Mesenchymal stem cell (in vitro differentiated cells and primary cell): Measurements from ENCODE around the gene CACNA1C.

ENCODE experiments used
- DNase-seq: peaks from one replicate; pipeline ENCODE4 v3.0.0-alpha.2; 2013
- H2AFZ ChIP-seq: one replicate; pipeline ENCODE4 v1.6.1; 2013; ENCODE audit warnings: low read depth, mild to moderate bottlenecking, control low read depth, inconsistent platforms, low read length, moderate library complexity
- H2AK5ac ChIP-seq: 2 replicates; pipeline ENCODE4 v1.6.1; 2013; ENCODE audit warnings: low read length, moderate library complexity, mild to moderate bottlenecking, inconsistent platforms; ENCODE audit not compliant: severe bottlenecking
- H2BK120ac ChIP-seq: one replicate; pipeline ENCODE4 v1.6.1; 2013; ENCODE audit warnings: low read depth, mild to moderate bottlenecking, inconsistent platforms, low read length, moderate library complexity
- H2BK12ac ChIP-seq, 2 experiments: one replicate each; pipeline ENCODE4 v1.6.1; 2013; ENCODE audit warnings: inconsistent platforms in 2 of 2, low read length in 2 of 2, mild to moderate bottlenecking in 2 of 2, moderate library complexity in 2 of 2, control low read depth in 1 of 2
- H2BK15ac ChIP-seq: one replicate; pipeline ENCODE4 v1.6.1; 2013; ENCODE audit warnings: mild to moderate bottlenecking, low read depth, inconsistent platforms; ENCODE audit not compliant: poor library complexity, severe bottlenecking
- H2BK5ac ChIP-seq: 2 replicates; pipeline ENCODE4 v1.6.1; 2013; ENCODE audit warnings: low read depth, mild to moderate bottlenecking, low read length, control low read depth, inconsistent platforms; ENCODE audit not compliant: poor library complexity, severe bottlenecking
- H3K14ac ChIP-seq, 2 experiments: one replicate each; pipeline ENCODE4 v1.6.1; 2013; ENCODE audit warnings: inconsistent platforms in 2 of 2, low read length in 2 of 2, control low read depth in 1 of 2, mild to moderate bottlenecking in 1 of 2, moderate library complexity in 1 of 2
- H3K18ac ChIP-seq, 2 experiments: one replicate each; pipeline ENCODE4 v1.6.1; 2013; ENCODE audit warnings: inconsistent platforms in 2 of 2, low read length in 2 of 2, control low read depth in 1 of 2, low read depth in 1 of 2, mild to moderate bottlenecking in 1 of 2
- H3K23ac ChIP-seq, 2 experiments: one replicate each; pipeline ENCODE4 v1.6.1; 2013; ENCODE audit warnings: inconsistent platforms in 2 of 2, low read length in 2 of 2, mild to moderate bottlenecking in 2 of 2, moderate library complexity in 2 of 2, control low read depth in 1 of 2
- H3K27ac ChIP-seq: 2 replicates; pipeline ENCODE4 v1.5.1; 2013; ENCODE audit warnings: mild to moderate bottlenecking, moderate library complexity, low read length, control low read depth, inconsistent platforms; ENCODE audit not compliant: poor library complexity, severe bottlenecking
- H3K27me3 ChIP-seq, 2 experiments: 2 replicates each; pipeline versions ENCODE4 v1.6.1 to v1.7.0; 2013; ENCODE audit warnings: low read length in 2 of 2, mild to moderate bottlenecking in 2 of 2, moderate library complexity in 2 of 2, control low read depth in 1 of 2, inconsistent platforms in 1 of 2; ENCODE audit not compliant: control insufficient read depth in 1 of 2, insufficient read depth in 1 of 2
- H3K36me3 ChIP-seq, 2 experiments: 2 replicates each; pipeline versions ENCODE4 v1.6.1 to v1.7.0; 2013; ENCODE audit warnings: low read length in 2 of 2, control low read depth in 1 of 2, inconsistent platforms in 1 of 2, low read depth in 1 of 2, mild to moderate bottlenecking in 1 of 2; ENCODE audit not compliant: insufficient read depth in 2 of 2, control insufficient read depth in 1 of 2
- H3K4ac ChIP-seq, 2 experiments: one replicate each; pipeline ENCODE4 v1.6.1; 2013; ENCODE audit warnings: inconsistent platforms in 2 of 2, low read length in 2 of 2, mild to moderate bottlenecking in 2 of 2, moderate library complexity in 2 of 2, control low read depth in 1 of 2, low read depth in 1 of 2
- H3K4me1 ChIP-seq: 2 replicates; pipeline ENCODE4 v1.6.1; 2013; ENCODE audit warnings: low read depth, low read length, control low read depth; ENCODE audit not compliant: control insufficient read depth, insufficient read depth
- H3K4me2 ChIP-seq: 2 replicates; pipeline ENCODE4 v1.6.1; 2013; ENCODE audit warnings: low read length, mild to moderate bottlenecking, inconsistent platforms; ENCODE audit not compliant: poor library complexity, severe bottlenecking
- H3K4me3 ChIP-seq, 2 experiments: 2 replicates each; pipeline versions ENCODE4 v1.5.1 to v1.7.0; 2013; ENCODE audit warnings: low read length in 2 of 2, mild to moderate bottlenecking in 2 of 2, control low read depth in 1 of 2, low read depth in 1 of 2; ENCODE audit not compliant: insufficient read depth in 1 of 2
- H3K79me1 ChIP-seq: replicated peaks from 2 replicates; pipeline ENCODE4 v1.6.1; 2013; ENCODE audit warnings: mild to moderate bottlenecking, control low read depth, low read length, inconsistent platforms; ENCODE audit not compliant: poor library complexity, severe bottlenecking
- H3K9ac ChIP-seq: 2 replicates; pipeline ENCODE4 v1.7.0; 2013; ENCODE audit warnings: mild to moderate bottlenecking, low read length, moderate library complexity
- H3K9me3 ChIP-seq: 2 replicates; pipeline ENCODE4 v1.7.0; 2013; ENCODE audit warnings: mild to moderate bottlenecking, low read length; ENCODE audit not compliant: control insufficient read depth
- H4K8ac ChIP-seq: one replicate; pipeline ENCODE4 v1.6.1; 2013; ENCODE audit warnings: inconsistent platforms, mild to moderate bottlenecking, low read length, moderate library complexity
- H4K91ac ChIP-seq: one replicate; pipeline ENCODE4 v1.6.1; 2013; ENCODE audit warnings: mild to moderate bottlenecking, low read length, inconsistent platforms
- WGBS: methylation state at CpG from one replicate; pipeline ENCODE4 v1.1.7; 2013; ENCODE audit warnings: mixed read lengths; 5-methylcytosine and 5-hydroxymethylcytosine counted together

The CACNA1C gene

DNA sequence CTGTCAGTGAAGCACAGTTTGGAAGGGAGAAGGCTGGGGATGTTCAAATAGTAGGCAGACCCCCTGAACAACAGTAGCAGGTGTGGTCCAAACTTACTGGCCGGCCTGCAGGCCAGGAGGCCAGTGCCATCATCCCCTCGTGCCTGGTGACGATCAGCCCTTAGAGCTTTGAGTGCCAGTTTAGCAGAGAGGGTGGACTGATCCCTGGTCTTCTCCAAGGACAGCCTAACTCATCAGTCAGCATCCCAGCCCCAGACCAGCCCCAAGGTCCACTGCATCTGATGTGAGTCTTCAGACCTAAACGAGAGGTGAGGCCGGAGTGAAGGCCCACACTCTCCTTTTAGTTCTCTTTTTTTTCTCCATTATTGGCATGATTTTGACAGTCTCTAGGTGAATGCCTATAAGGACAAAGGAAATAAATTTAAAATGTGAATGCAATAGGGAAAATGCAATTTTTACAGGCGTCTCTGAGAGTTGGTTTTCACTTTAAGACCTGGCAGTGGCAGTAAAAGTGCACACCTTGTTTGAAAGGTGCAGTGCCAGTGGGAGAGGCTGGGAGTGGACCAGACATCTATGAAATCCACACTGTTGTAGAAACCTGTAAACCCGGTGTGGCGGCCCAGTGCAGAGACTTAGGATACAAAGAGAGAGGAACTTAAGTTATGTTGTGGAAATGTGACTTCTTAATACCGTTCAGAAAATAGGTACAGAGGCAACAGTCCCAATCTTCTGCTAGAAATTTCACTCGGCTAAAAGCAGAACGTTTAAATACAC, 311.2 kb downstream of the CACNA1C start:
- Histone ChIP-seq H2BK5ac (no peak overlapping the region), H2BK120ac (no peak overlapping the region), H3K4me2 (no peak overlapping the region), H2AK5ac (no peak overlapping the region), H2BK15ac (no peak overlapping the region), H3K4ac (no peak overlapping the region), H3K18ac (no peak overlapping the region), H2AFZ (no peak overlapping the region), H3K27me3 (no peaks in the 10 kb centered on the region), H3K4me1 (peaks cover 1% of the 10 kb centered on the region), H3K27ac (no peak overlapping the region), H3K14ac (no peak overlapping the region), H3K4me3 (no peak overlapping the region), H3K79me1 (no peaks in the 10 kb centered on the region), H3K9ac (no peak overlapping the region), H3K36me3 (no peaks in the 10 kb centered on the region), H4K91ac (no peak overlapping the region), H3K23ac (no peak overlapping the region), H3K9me3 (no peaks in the 10 kb centered on the region), H2BK12ac (no peak overlapping the region), H4K8ac (no peak overlapping the region)
- WGBS = 94% methylated on average over 11 of the region's 11 CpGs
- no peak for DNase-seq

DNA sequence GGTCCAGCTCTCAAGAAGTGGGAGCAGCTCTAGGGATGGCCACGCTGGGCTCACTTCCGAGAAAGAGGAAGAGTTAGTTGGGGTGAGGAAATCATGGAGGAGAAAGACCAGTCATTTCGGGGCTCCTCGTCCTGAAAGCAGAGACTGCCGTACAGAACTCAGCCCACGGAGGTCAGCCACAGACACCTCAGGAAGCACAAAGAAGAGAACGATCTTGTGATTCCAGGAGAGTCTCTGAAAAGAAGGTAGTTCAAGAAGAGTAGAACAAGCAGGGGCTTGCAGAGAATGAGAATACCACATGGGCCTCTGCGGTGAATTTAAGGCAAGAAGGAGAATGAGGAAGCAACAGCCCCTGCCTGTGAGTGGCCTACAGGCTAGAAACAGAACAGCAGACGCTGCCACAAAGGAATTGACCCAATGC, 311.9 kb downstream of the CACNA1C start:
- Histone ChIP-seq H2AFZ (no peak overlapping the region), H4K8ac (no peak overlapping the region), H3K79me1 (no peaks in the 10 kb centered on the region), H3K9me3 (no peaks in the 10 kb centered on the region), H3K4ac (no peak overlapping the region), H3K4me1 (no peaks in the 10 kb centered on the region), H3K27me3 (no peaks in the 10 kb centered on the region), H2AK5ac (no peak overlapping the region), H2BK5ac (no peak overlapping the region), H3K18ac (no peak overlapping the region), H4K91ac (no peak overlapping the region), H3K14ac (no peak overlapping the region), H3K23ac (no peak overlapping the region), H3K9ac (no peak overlapping the region), H2BK12ac (no peak overlapping the region), H2BK15ac (no peak overlapping the region), H2BK120ac (no peak overlapping the region), H3K4me2 (no peak overlapping the region), H3K36me3 (no peaks in the 10 kb centered on the region), H3K27ac (no peak overlapping the region), H3K4me3 (no peak overlapping the region)
- DNase-seq = no peak
- WGBS = 91% methylated on average over 8 of the region's 9 CpGs

DNA sequence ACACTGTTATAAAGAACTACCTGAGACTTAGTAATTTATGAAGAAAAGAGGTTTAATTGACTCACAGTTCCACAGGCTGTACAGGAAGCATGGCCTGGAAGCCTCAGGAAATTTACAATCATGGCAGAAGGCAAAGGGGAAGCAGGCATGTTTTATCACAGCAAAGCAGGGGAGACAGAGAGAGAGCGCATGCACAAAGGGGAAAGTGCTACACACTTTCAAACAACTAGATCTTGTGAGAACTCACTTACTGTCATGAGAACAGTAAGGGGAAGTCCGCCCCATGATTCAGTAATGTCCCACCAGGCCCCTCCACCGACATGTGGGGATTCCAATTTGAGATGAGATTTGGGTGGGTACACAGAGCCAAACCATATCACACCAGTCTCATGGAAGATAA, 313.9 kb downstream of the CACNA1C start:
- no peak overlapping the region for H3K23ac ChIP-seq
- H2BK12ac ChIP-seq = no peak overlapping the region
- H3K36me3 ChIP-seq = no peaks in the 10 kb centered on the region
- 100% methylated on average over 1 of the region's 3 CpGs for WGBS
- H3K4me3 ChIP-seq = no peak overlapping the region
- no peaks in the 10 kb centered on the region for H3K79me1 ChIP-seq
- H3K4ac ChIP-seq = no peak overlapping the region
- no peak for DNase-seq
- H3K18ac ChIP-seq = no peak overlapping the region
- H2AFZ ChIP-seq = no peak overlapping the region
- H3K4me2 ChIP-seq = no peak overlapping the region
- no peak overlapping the region for H2AK5ac ChIP-seq
- H2BK15ac ChIP-seq = no peak overlapping the region
- no peak overlapping the region for H4K8ac ChIP-seq
- H3K4me1 ChIP-seq = no peaks in the 10 kb centered on the region
- H2BK5ac ChIP-seq = no peak overlapping the region
- H3K14ac ChIP-seq = no peak overlapping the region
- no peak overlapping the region for H3K9ac ChIP-seq
- peaks cover 0 to 8% of the 10 kb centered on the region in 2 experiments for H3K27me3 ChIP-seq
- no peak overlapping the region for H3K27ac ChIP-seq
- no peak overlapping the region for H2BK120ac ChIP-seq
- H4K91ac ChIP-seq = no peak overlapping the region
- H3K9me3 ChIP-seq = no peaks in the 10 kb centered on the region

DNA sequence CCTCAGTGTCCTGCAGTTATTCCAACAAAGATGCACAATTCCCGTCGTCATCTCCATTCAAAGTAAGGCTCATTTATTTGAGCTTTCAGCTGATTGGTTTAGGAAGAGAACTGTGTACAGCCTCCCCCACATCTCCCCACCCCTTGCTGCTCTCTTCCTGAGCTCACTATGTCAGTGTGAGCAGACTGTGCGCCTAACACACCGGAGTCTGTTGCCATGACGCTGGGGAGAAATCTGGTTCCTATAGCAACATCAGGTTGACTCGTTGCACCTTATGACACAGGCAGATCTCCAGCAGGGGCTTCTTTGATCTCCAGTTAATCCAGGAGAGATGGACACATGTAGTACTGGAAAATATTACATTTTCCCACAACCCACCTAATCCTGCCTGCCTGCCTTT, 319.4 kb downstream of the CACNA1C start:
- Histone ChIP-seq H2BK120ac (no peak overlapping the region), H3K4me2 (no peak overlapping the region), H2BK5ac (no peak overlapping the region), H3K27me3 (peaks cover 0 to 20% of the 10 kb centered on the region in 2 experiments), H2BK15ac (no peak overlapping the region), H3K18ac (no peak overlapping the region), H3K9ac (no peak overlapping the region), H3K4me1 (no peaks in the 10 kb centered on the region), H3K36me3 (peaks cover 0 to under 1% of the 10 kb centered on the region in 2 experiments), H4K8ac (no peak overlapping the region), H3K4me3 (no peak overlapping the region), H3K14ac (no peak overlapping the region), H3K23ac (no peak overlapping the region), H3K27ac (no peak overlapping the region), H3K4ac (no peak overlapping the region), H3K9me3 (no peaks in the 10 kb centered on the region), H2AFZ (no peak overlapping the region), H2BK12ac (no peak overlapping the region), H2AK5ac (no peak overlapping the region), H3K79me1 (no peaks in the 10 kb centered on the region), H4K91ac (no peak overlapping the region)
- 75% methylated on average over 6 of the region's 6 CpGs for WGBS
- DNase-seq = no peak
